ENCODE results near the gene WDR86. TPM values are rescaled to one million over a fixed set of nuclear protein-coding genes. Genes with fewer than 3 reads are reported as not detected.

The WDR86 gene
- total RNA-seq, 1 donor from 2014 or later: 57.0 TPM

DNA sequence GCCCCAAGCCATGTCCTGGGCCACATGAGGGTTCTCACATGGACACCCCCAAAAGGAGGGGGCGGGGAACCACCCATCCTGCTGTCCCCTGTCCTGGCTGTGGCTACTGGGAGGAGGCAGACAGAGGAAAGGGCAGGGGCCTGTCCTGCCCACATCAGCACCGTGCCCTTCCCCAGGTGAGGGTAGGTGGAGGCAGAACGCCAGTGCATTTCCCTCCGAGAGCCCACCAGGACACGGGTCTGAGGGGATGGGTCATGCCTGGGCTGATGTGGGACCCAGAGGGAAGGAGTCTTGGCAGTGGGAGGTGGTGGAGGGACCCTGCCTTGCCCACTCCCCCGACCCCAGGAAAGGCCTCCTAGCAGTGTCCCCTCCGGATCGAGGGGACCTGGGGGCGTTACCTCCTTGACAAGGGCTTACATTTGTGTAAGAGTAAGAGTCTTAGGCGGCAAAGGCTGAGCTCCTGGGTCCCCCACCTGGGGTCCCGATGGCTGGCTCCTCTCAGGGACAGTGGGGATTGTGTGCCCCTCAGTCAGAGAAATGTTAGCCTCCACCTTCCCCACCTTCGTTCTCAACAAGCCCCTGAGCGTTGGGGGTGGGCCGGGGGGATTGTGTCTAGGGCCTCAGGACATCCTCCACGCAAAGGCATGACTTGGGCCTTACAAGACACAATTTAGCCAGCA lies 24.0 kb upstream of the WDR86 start:
- no peak for DNase-seq (ENCODE audit: low spot score)
- H3K27me3 Mint-ChIP-seq (ENCODE audit: unreplicated experiment): peaks cover 2% of the 10 kb centered on the region
- H3K4me1 Mint-ChIP-seq (ENCODE audit: unreplicated experiment): peaks cover 6% of the 10 kb centered on the region
- TF ChIP-seq, protein P1, sequence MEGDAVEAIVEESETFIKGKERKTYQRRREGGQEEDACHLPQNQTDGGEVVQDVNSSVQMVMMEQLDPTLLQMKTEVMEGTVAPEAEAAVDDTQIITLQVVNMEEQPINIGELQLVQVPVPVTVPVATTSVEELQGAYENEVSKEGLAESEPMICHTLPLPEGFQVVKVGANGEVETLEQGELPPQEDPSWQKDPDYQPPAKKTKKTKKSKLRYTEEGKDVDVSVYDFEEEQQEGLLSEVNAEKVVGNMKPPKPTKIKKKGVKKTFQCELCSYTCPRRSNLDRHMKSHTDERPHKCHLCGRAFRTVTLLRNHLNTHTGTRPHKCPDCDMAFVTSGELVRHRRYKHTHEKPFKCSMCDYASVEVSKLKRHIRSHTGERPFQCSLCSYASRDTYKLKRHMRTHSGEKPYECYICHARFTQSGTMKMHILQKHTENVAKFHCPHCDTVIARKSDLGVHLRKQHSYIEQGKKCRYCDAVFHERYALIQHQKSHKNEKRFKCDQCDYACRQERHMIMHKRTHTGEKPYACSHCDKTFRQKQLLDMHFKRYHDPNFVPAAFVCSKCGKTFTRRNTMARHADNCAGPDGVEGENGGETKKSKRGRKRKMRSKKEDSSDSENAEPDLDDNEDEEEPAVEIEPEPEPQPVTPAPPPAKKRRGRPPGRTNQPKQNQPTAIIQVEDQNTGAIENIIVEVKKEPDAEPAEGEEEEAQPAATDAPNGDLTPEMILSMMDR (IDR thresholded peaks at IDR 0.05; ENCODE audit: unreplicated experiment): no peak
- no peaks in the 10 kb centered on the region for H3K9me3 Mint-ChIP-seq (ENCODE audit: unreplicated experiment)
- H3K4me3 Mint-ChIP-seq (ENCODE audit: unreplicated experiment): no peak overlapping the region
- no peak overlapping the region for H3K27ac Mint-ChIP-seq (ENCODE audit: unreplicated experiment)
- H3K36me3 Mint-ChIP-seq (ENCODE audit: low read depth, unreplicated experiment): no peaks in the 10 kb centered on the region

DNA sequence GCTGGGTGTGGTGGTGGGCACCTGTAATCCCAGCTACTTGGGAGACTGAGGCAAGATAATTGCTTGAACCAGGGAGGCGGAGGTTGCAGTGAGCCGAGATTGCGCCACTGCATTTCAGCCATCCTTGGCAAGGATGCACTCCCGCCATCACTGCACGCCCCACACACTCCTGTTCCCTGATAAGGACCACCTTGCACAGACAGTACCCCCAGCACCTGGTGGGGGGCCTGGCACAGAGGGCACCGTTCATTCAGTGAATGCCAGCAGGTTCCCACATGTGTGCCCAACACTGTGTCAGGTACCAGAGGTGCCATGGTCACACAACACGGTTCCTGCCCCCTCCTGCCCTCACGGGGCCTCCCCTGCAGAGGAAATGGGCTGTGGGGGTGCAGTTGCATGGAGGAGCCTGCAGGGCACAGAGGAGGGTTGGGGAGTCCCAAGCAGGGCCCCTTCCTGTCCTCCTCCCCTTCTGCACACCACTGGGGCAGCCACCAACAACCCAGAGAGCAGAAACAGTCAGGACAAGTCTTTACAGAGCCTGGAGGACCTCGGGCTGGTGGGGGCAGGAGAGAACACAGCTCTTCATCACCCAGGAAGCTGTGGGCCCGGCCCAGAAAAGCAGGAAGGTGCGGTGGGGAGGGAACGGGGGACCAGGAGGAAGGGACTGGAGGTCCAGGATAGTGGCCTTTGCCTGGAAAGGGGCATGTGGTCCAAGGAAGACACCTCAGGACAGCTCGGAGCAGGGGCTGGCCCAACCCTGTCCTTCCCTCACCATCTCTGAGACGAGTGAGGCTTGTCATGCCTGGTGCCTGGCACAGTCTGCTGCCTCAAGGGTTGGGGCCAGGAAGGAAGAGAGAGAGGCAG lies 23.1 kb upstream of the WDR86 start:
- Mint-ChIP-seq H3K27ac (ENCODE audit: unreplicated experiment) (no peak overlapping the region), H3K9me3 (ENCODE audit: unreplicated experiment) (no peaks in the 10 kb centered on the region)
- DNase-seq (ENCODE audit: low spot score): no peak

DNA sequence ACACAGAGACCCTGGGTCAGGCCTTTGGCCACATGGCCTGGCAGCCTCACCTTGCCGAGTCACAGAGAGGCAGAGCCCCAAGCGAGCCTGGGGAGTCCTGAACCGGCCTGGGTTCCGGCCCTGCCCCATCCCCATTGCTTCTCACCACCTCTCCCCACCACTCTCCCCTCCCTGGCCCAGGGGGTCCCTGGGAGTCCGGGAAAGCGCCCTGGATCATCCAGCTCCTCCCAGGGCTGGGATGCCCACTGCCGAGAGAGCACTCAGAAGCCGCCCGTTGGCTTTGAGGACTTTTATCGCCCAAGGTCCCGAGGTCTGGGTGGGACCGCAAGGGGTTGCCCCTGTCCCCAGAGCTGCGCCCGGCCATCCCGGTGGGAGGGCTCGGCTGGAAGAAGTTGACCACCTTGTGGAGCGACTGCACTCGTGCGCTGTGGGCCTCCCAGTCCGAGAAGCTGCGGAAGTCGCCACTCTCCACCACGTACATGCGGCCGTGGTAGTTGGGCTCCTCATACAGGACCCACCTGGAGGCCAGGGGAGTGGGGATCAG lies 22.0 kb upstream of the WDR86 start:
- Mint-ChIP-seq H3K4me3 (ENCODE audit: unreplicated experiment) (no peak overlapping the region), H3K27ac (ENCODE audit: unreplicated experiment) (no peak overlapping the region), H3K27me3 (ENCODE audit: unreplicated experiment) (peaks cover 7% of the 10 kb centered on the region), H3K9me3 (ENCODE audit: unreplicated experiment) (no peaks in the 10 kb centered on the region), H3K36me3 (ENCODE audit: low read depth, unreplicated experiment) (no peaks in the 10 kb centered on the region), H3K4me1 (ENCODE audit: unreplicated experiment) (peaks cover 8% of the 10 kb centered on the region)
- no peak for DNase-seq (ENCODE audit: low spot score)
- TF ChIP-seq, protein P1 (IDR thresholded peaks at IDR 0.05; ENCODE audit: unreplicated experiment): no peak

More for the DNA sequence above, 23.1 kb upstream of the WDR86 start:
- TF ChIP-seq, protein P1 (IDR thresholded peaks at IDR 0.05; ENCODE audit: unreplicated experiment): no peak
- H3K27me3 Mint-ChIP-seq (ENCODE audit: unreplicated experiment): peaks cover 5% of the 10 kb centered on the region
- H3K4me3 Mint-ChIP-seq (ENCODE audit: unreplicated experiment): no peak overlapping the region
- H3K36me3 Mint-ChIP-seq (ENCODE audit: low read depth, unreplicated experiment): no peaks in the 10 kb centered on the region
- peaks cover 8% of the 10 kb centered on the region for H3K4me1 Mint-ChIP-seq (ENCODE audit: unreplicated experiment)

DNA sequence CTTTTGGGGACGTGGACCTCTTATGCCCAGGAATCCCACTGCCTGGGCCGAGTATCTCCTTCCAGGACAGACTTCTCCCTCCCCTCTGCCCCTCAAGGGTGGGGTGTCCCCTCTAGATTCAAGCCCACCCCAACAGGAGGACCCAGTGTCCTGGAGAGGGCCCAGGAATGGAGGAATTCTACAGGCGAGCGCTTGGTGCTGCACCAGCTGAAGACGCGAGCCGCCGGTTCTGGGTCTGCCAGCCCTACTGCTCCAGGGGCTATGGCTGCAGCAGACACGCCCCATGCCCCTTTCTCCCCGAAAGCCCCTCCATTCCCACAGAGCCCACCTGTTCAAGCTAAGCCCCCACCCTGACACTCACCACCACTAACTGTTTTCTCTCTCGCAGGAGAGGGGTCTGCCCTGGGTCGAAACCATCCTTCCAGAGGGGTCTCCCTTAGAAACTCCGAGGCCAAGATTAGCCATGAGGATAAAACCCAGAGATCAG lies 21.5 kb upstream of the WDR86 start:
- peaks cover 8% of the 10 kb centered on the region for H3K4me1 Mint-ChIP-seq (ENCODE audit: unreplicated experiment)
- no peaks in the 10 kb centered on the region for H3K9me3 Mint-ChIP-seq (ENCODE audit: unreplicated experiment)
- no peak overlapping the region for H3K27ac Mint-ChIP-seq (ENCODE audit: unreplicated experiment)
- no peak for DNase-seq (ENCODE audit: low spot score)
- peaks cover 7% of the 10 kb centered on the region for H3K27me3 Mint-ChIP-seq (ENCODE audit: unreplicated experiment)
- no peak overlapping the region for H3K4me3 Mint-ChIP-seq (ENCODE audit: unreplicated experiment)
- TF ChIP-seq, protein P1 (IDR thresholded peaks at IDR 0.05; ENCODE audit: unreplicated experiment): no peak
- no peaks in the 10 kb centered on the region for H3K36me3 Mint-ChIP-seq (ENCODE audit: low read depth, unreplicated experiment)

Data from endothelial cell (in vitro differentiated cells).